ENCODE results near the gene FAM124A.

Gene FAM124A

DNA sequence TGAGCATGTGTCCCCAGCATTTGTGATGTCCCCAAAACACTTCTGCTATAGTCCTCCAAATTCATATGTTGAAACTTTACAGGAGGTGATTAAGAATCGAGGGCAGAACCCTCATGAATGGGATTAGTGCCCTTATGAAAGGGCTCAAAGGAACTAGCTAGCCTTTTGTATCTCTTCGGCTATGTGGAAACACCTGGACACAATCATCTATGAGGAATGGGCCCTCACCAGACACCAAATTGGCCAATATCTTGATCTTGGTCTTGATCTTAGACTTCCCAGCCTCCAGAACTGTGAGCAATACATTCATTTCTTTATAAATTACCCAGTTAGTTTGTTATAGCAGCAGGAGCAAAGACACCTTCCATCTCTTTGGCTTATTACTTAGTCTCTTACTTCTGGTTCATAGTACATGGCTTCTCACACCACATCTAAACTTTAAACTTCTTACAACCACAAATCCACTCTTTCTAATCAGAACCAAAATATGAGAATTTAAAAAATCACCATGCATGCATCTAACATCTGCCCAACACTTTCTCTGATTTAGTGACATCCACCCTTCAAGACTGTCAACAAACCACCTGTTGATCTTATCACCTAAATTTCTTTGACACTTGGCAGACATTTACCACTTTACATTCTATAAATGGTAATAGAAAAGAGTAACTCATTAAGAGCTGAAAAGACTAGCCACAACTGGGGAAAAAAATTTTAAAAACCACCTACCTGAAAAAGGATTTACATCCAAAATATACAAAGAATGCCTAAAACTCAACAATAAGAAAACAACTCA, 110.6 kb downstream of the FAM124A start:
- TF ChIP-seq, protein P1, sequence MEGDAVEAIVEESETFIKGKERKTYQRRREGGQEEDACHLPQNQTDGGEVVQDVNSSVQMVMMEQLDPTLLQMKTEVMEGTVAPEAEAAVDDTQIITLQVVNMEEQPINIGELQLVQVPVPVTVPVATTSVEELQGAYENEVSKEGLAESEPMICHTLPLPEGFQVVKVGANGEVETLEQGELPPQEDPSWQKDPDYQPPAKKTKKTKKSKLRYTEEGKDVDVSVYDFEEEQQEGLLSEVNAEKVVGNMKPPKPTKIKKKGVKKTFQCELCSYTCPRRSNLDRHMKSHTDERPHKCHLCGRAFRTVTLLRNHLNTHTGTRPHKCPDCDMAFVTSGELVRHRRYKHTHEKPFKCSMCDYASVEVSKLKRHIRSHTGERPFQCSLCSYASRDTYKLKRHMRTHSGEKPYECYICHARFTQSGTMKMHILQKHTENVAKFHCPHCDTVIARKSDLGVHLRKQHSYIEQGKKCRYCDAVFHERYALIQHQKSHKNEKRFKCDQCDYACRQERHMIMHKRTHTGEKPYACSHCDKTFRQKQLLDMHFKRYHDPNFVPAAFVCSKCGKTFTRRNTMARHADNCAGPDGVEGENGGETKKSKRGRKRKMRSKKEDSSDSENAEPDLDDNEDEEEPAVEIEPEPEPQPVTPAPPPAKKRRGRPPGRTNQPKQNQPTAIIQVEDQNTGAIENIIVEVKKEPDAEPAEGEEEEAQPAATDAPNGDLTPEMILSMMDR (IDR thresholded peaks at IDR 0.05), result no peak
- DNase-seq (ENCODE audit: low spot score), result no peak
- Histone ChIP-seq H3K4me3 (no peak overlapping the region), H3K27ac (no peak overlapping the region)

DNA sequence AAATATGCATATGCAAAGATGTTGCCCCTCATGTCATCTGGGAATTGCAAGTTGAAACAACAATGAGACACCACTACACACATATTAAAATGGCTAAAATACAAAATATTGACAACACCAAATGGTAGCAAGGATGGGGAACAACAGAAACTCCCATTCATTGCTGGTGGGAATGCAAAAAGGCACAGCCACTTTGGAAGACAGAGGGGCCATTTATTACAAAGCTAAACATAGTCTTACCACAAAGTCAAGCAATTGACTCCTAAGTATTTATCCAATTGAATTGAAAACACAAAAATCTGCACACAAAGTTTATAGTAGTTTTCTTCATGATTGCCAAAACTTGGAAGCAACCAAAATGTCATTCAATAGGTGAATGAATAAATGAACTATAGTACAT, 111.2 kb downstream of the FAM124A start:
- TF ChIP-seq, protein P1 (IDR thresholded peaks at IDR 0.05), result no peak
- Histone ChIP-seq H3K4me3 (no peak overlapping the region), H3K27ac (no peak overlapping the region)
- no peak for DNase-seq (ENCODE audit: low spot score)

DNA sequence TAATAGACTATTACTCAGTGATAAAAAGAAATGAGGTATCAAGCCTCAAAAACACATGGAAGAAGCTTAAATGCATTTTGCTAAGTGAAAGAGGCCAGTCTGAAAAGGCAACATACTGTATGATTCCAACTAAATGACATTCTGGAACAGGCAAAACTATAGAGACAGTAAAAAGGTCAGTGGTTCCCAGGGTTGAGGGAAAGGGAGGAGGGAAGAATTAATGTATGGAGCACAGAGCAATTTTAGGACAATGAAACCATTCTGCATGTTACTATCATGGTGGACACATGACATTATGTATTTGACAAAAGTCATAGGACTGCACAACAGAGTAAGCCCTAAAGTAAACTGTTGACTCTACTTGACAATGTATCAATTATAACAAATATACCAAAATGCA, 111.6 kb downstream of the FAM124A start:
- H3K27ac ChIP-seq, result no peak overlapping the region
- H3K4me3 ChIP-seq, result no peak overlapping the region
- DNase-seq (ENCODE audit: low spot score), result no peak
- TF ChIP-seq, protein P1 (IDR thresholded peaks at IDR 0.05), result no peak

Data from coronary artery (tissue), 2 donors.